H1 (cell line): ENCODE measurements around the gene KCTD17. TPM values are rescaled to one million over a fixed set of nuclear protein-coding genes. Genes with fewer than 3 reads are reported as not detected.

Experiments
- CTCF ChIA-PET: fragments of 300-600 bp; sonication (Branson Sonifier 250); formaldehyde crosslinking; loops from one replicate; lab custom pipeline; 2021; ENCODE audit not compliant: partially characterized antibody; lab: Charles Lee
- POLR2A ChIA-PET: fragments of 300-600 bp; sonication (Branson Sonifier 250); formaldehyde crosslinking; loops from one replicate; lab custom pipeline; 2021; ENCODE audit warnings: inconsistent platforms; ENCODE audit not compliant: partially characterized antibody; lab: Charles Lee
- DNase-seq, 2 experiments: peaks; one replicate each; pipeline versions ENCODE4 v3.0.0 to v3.0.0-alpha.2; 2010 to 2022; ENCODE audit warnings: low spot score in 2 of 2, low read depth in 1 of 2, mixed read lengths in 1 of 2
- FAIRE-seq: peaks from 2 replicates; lab custom pipeline; 2011; peaks lifted over from hg19 to GRCh38; lab: Jason Lieb, UNC
- H2AFZ ChIP-seq: 2 replicates; pipeline ENCODE4 v1.8.1; 2012; ENCODE audit warnings: low read length, inconsistent platforms
- H2AK5ac ChIP-seq: 2 replicates; pipeline ENCODE4 v1.6.1; 2013; ENCODE audit warnings: low read depth, low read length
- H2BK120ac ChIP-seq: replicated peaks from 2 replicates; pipeline ENCODE3; 2013; ENCODE audit warnings: low read depth, low read length, inconsistent platforms
- H2BK12ac ChIP-seq: 2 replicates; pipeline ENCODE4 v1.6.1; 2013; ENCODE audit warnings: low read depth, low read length
- H2BK15ac ChIP-seq: 2 replicates; pipeline ENCODE4 v1.6.1; 2013; ENCODE audit warnings: low read length
- H2BK20ac ChIP-seq: 2 replicates; pipeline ENCODE4 v1.6.1; 2013; ENCODE audit warnings: low read length
- H2BK5ac ChIP-seq: 2 replicates; pipeline ENCODE4 v1.6.1; 2013; ENCODE audit warnings: low read depth, low read length
- H3K14ac ChIP-seq: 2 replicates; pipeline ENCODE4 v1.6.1; 2013; ENCODE audit warnings: inconsistent platforms; ENCODE audit not compliant: insufficient read length
- H3K18ac ChIP-seq: 2 replicates; pipeline ENCODE4 v1.6.1; 2013; ENCODE audit warnings: low read length; ENCODE audit errors: extremely low read depth
- H3K23ac ChIP-seq: 2 replicates; pipeline ENCODE4 v1.6.1; 2013; ENCODE audit warnings: inconsistent platforms; ENCODE audit not compliant: insufficient read length
- H3K23me2 ChIP-seq: 2 replicates; pipeline ENCODE4 v1.6.1; 2013; ENCODE audit warnings: low read depth, low read length
- H3K27ac ChIP-seq: 2 replicates; pipeline ENCODE4 v1.6.1; 2011; ENCODE audit warnings: low read depth, low read length, inconsistent platforms
- H3K27me3 ChIP-seq, 4 experiments: replicated peaks in 1 of 4; 1 replicate in 1 of 4; 2 replicates in 3 of 4; pipeline versions ENCODE4 v1.6.1 to v1.8.1; 2011 to 2013; ENCODE audit warnings: low read length in 3 of 4, mild to moderate bottlenecking in 3 of 4, inconsistent platforms in 2 of 4, mixed read lengths in 2 of 4, moderate library complexity in 1 of 4; ENCODE audit not compliant: control insufficient read depth in 3 of 4, insufficient read depth in 3 of 4; ENCODE audit errors: extremely low read depth in 1 of 4
- H3K36me3 ChIP-seq, 4 experiments: 2 replicates each; pipeline versions ENCODE4 v1.6.1 to v1.8.1; 2011 to 2013; ENCODE audit warnings: mild to moderate bottlenecking in 4 of 4, low read length in 3 of 4, moderate library complexity in 2 of 4, control low read depth in 1 of 4, inconsistent platforms in 1 of 4; ENCODE audit not compliant: insufficient read depth in 4 of 4, control insufficient read depth in 2 of 4
- H3K4ac ChIP-seq: replicated peaks from 2 replicates; pipeline ENCODE3; 2013; ENCODE audit warnings: low read length, low read depth, mixed read lengths, inconsistent platforms; ENCODE audit not compliant: insufficient read length
- H3K4me1 ChIP-seq, 4 experiments: replicated peaks in 1 of 4; 1 replicate in 1 of 4; 2 replicates in 3 of 4; pipeline versions ENCODE4 v1.6.1 to v1.8.1; 2011 to 2013; ENCODE audit warnings: low read length in 3 of 4, inconsistent platforms in 2 of 4, mixed read lengths in 1 of 4; ENCODE audit not compliant: insufficient read depth in 4 of 4, control insufficient read depth in 3 of 4
- H3K4me2 ChIP-seq, 2 experiments: 2 replicates each; pipeline versions ENCODE4 v1.6.1 to v1.8.1; 2011 to 2013; ENCODE audit warnings: low read depth in 2 of 2, low read length in 2 of 2, control low read depth in 1 of 2, inconsistent platforms in 1 of 2, mild to moderate bottlenecking in 1 of 2; ENCODE audit not compliant: insufficient read depth in 1 of 2
- H3K4me3 ChIP-seq, 4 experiments: fragments of 200-600, 300-600 bp in 1 of 4; sonication (generic), shearing (Covaris generic), sonication (Bioruptor Twin) in 1 of 4; 2 replicates each; pipeline versions ENCODE4 v1.5.1 to v1.8.1; 2011 to 2016; ENCODE audit warnings: low read length in 4 of 4, low read depth in 3 of 4, control low read depth in 2 of 4, inconsistent platforms in 2 of 4, mild to moderate bottlenecking in 2 of 4, mixed read lengths in 1 of 4, moderate library complexity in 1 of 4; ENCODE audit not compliant: insufficient read depth in 2 of 4; ENCODE audit errors: extremely low read depth in 1 of 4
- H3K56ac ChIP-seq: replicated peaks from 2 replicates; pipeline ENCODE3; 2013; ENCODE audit warnings: low read depth, mild to moderate bottlenecking, mixed read lengths, low read length, inconsistent platforms; ENCODE audit not compliant: insufficient read length
- H3K79me1 ChIP-seq: 2 replicates; pipeline ENCODE4 v1.6.1; 2013; ENCODE audit warnings: low read depth, low read length, control low read depth
- H3K79me2 ChIP-seq, 2 experiments: 2 replicates each; pipeline versions ENCODE4 v1.6.1 to v1.8.1; 2012 to 2013; ENCODE audit warnings: low read length in 2 of 2, mild to moderate bottlenecking in 2 of 2, inconsistent platforms in 1 of 2; ENCODE audit not compliant: insufficient read depth in 2 of 2, control insufficient read depth in 1 of 2
- H3K9ac ChIP-seq, 4 experiments: replicated peaks in 1 of 4; 1 replicate in 1 of 4; 2 replicates in 3 of 4; pipeline versions ENCODE4 v1.6.1 to v1.8.1; 2011 to 2013; ENCODE audit warnings: low read depth in 3 of 4, low read length in 3 of 4, control low read depth in 2 of 4, mild to moderate bottlenecking in 2 of 4, moderate library complexity in 2 of 4, inconsistent platforms in 1 of 4; ENCODE audit errors: extremely low read depth in 1 of 4
- H3K9me3 ChIP-seq, 2 experiments: 2 replicates each; pipeline versions ENCODE4 v1.6.1 to v1.8.1; 2012 to 2013; ENCODE audit warnings: mild to moderate bottlenecking in 2 of 2, moderate library complexity in 2 of 2, control low read depth in 1 of 2, inconsistent platforms in 1 of 2, low read depth in 1 of 2, low read length in 1 of 2, mixed read lengths in 1 of 2; ENCODE audit not compliant: insufficient read depth in 2 of 2
- H4K20me1 ChIP-seq, 2 experiments: replicated peaks in 1 of 2; 2 replicates each; pipeline versions ENCODE3 to v1.8.1; 2011 to 2013; ENCODE audit warnings: inconsistent platforms in 2 of 2, low read length in 2 of 2, mild to moderate bottlenecking in 1 of 2; ENCODE audit not compliant: insufficient read depth in 2 of 2, control insufficient read depth in 1 of 2
- H4K5ac ChIP-seq: 2 replicates; pipeline ENCODE4 v1.6.1; 2013; ENCODE audit warnings: low read length, low read depth, mixed read lengths, inconsistent platforms; ENCODE audit not compliant: insufficient read length
- H4K8ac ChIP-seq: 2 replicates; pipeline ENCODE4 v1.8.0; 2013; ENCODE audit warnings: mild to moderate bottlenecking, moderate library complexity, low read length, inconsistent platforms; ENCODE audit not compliant: insufficient read depth; ENCODE audit errors: extremely low read depth
- H4K91ac ChIP-seq: replicated peaks from 2 replicates; pipeline ENCODE3; 2013; ENCODE audit warnings: low read length, mixed read lengths, inconsistent platforms; ENCODE audit not compliant: insufficient read length
- BRCA1 ChIP-seq: IDR thresholded peaks from 2 replicates; pipeline ENCODE4 v1.6.1; 2012; ENCODE audit warnings: low read depth, low read length, improper control_type of control experiment
- CHD2 ChIP-seq: IDR thresholded peaks from 2 replicates; pipeline ENCODE4 v1.6.1; 2012; ENCODE audit warnings: low read length, improper control_type of control experiment
- CREB1 ChIP-seq: IDR thresholded peaks from 2 replicates; pipeline ENCODE4 v1.6.1; 2012; ENCODE audit warnings: inconsistent platforms
- EP300 ChIP-seq, 2 experiments: IDR thresholded peaks; 1 replicate in 1 of 2; 2 replicates in 1 of 2; pipeline ENCODE4 v1.6.1; 2011 to 2012; ENCODE audit warnings: low read depth in 2 of 2, low read length in 2 of 2, mild to moderate bottlenecking in 2 of 2, borderline replicate concordance in 1 of 2, inconsistent platforms in 1 of 2, moderate library complexity in 1 of 2
- GTF2F1 ChIP-seq: IDR thresholded peaks from 2 replicates; pipeline ENCODE4 v1.6.1; 2012; ENCODE audit warnings: low read depth, low read length, improper control_type of control experiment, borderline replicate concordance
- KDM1A ChIP-seq: fragments of 200-600, 300-600 bp; sonication (generic); IDR thresholded peaks from 2 replicates; pipeline ENCODE4 v1.7.1; 2016; ENCODE audit warnings: mild to moderate bottlenecking, low read length, borderline replicate concordance
- RFX5 ChIP-seq: IDR thresholded peaks from 2 replicates; pipeline ENCODE4 v1.6.1; 2011; ENCODE audit warnings: low read depth, low read length, improper control_type of control experiment, borderline replicate concordance
- RNF2 ChIP-seq: fragments of 200-900, 300-1000 bp; sonication (generic); IDR thresholded peaks from 2 replicates; pipeline ENCODE4 v1.7.1; 2016; ENCODE audit warnings: borderline replicate concordance, low read depth, mild to moderate bottlenecking, antibody characterized with exemption, low read length; ENCODE audit not compliant: poor library complexity, severe bottlenecking; ENCODE audit errors: missing control alignments
- SIX5 ChIP-seq: IDR thresholded peaks from 2 replicates; pipeline ENCODE4 v1.6.1; 2011; ENCODE audit warnings: mild to moderate bottlenecking, low read depth, low read length
- SP1 ChIP-seq: IDR thresholded peaks from 2 replicates; pipeline ENCODE4 v1.6.1; 2011; ENCODE audit warnings: low read depth, low read length
- TBP ChIP-seq: IDR thresholded peaks from 2 replicates; pipeline ENCODE4 v1.6.1; 2011; ENCODE audit warnings: low read depth, low read length, improper control_type of control experiment
- YY1 ChIP-seq: IDR thresholded peaks from 2 replicates; pipeline ENCODE4 v1.6.1; 2011; ENCODE audit warnings: low read depth, mild to moderate bottlenecking, low read length
- whole genome bisulfite sequencing, 2 experiments: shearing (Covaris generic) in 1 of 2; methylation state at CpG; one replicate each; pipeline versions ENCODE4 v1.1.6 to v1.1.7; 2013 to 2015; ENCODE audit warnings: low lambda C conversion rate in 2 of 2, mixed read lengths in 2 of 2, inconsistent platforms in 1 of 2, low coverage in 1 of 2, missing lambda C conversion rate in 1 of 2; ENCODE audit not compliant: insufficient replicate concordance in 2 of 2, insufficient coverage in 1 of 2, insufficient read length in 1 of 2; ENCODE audit errors: extremely low coverage in 1 of 2, missing lambda C conversion rate in 1 of 2; 5-methylcytosine and 5-hydroxymethylcytosine counted together
- polyA plus RNA-seq, 7 experiments: library from polyadenylated mRNA; depleted of rRNA in 3 of 7; stranded (reverse) in 5 of 7; unstranded in 2 of 7; fragments of >200 nt in 5 of 7; fragments of 200-250 nt in 2 of 7; gene quantifications; 1 replicate in 5 of 7; 2 replicates in 1 of 7; 4 replicates in 1 of 7; pipeline versions ENCODE4 v1.2.1 to v1.2.3, GENCODE V29; 2011 to 2013; ENCODE audit warnings: missing spikeins in 2 of 7, mixed read lengths in 2 of 7
- total RNA-seq: library from RNA; stranded (reverse); fragmentation: NEBNext Ultra II Directional; extraction: Animal tissue kit (Norgen Biotek cat#: 25700); gene quantifications from 2 replicates; pipeline ENCODE4 v1.2.1, GENCODE V29; 2021
- TF ChIP-seq, protein P1 (sequence below): IDR thresholded peaks from 2 replicates; pipeline ENCODE4 v1.6.1; 2012; ENCODE audit warnings: low read length, inconsistent platforms

KCTD17 gene
- total and polyA plus RNA-seq, 2 of the 8 experiments (the other 6 are each of a cell fraction or from before 2014, with no cell fraction given), result 39.4 to 44.0 TPM

DNA sequence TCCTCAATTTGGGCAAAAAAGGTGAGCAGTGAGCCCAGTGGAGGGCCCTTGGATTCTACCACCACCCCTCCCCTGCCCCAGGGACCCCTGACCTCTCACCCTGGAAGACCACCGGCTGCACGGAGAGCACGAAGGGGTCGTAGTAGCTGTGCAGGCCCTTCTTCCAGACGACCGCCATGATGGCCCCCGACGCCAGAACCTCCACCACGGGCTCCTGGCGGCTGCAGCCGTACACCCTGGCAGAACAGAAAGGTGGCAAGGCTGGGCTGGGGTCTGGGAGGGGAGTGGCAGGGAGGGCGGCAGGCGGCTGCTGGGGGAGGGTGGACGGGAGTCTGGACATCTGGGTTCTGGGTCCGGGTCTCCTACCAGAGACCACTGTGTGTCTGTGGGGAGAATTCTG is 34.6 kb downstream of the KCTD17 start:
- no peak overlapping the region for H2BK5ac ChIP-seq
- H3K4me1 ChIP-seq, result peaks cover 0 to 7% (median 0%) of the 10 kb centered on the region in 4 experiments; a peak in 1 of 7 replicates
- H3K18ac ChIP-seq, result no peak overlapping the region
- no peak overlapping the region for H2AK5ac ChIP-seq
- 77% methylated on average over 6 of the region's 15 CpGs; no CpG with 5 or more reads in 1 of the 2 experiments for WGBS, 2 experiments
- no peaks in the 10 kb centered on the region for H3K79me2 ChIP-seq
- H3K14ac ChIP-seq, result no peak overlapping the region
- POLR2A ChIA-PET, result no interaction called here
- H3K79me1 ChIP-seq, result no peaks in the 10 kb centered on the region
- no peak overlapping the region for H3K4me3 ChIP-seq
- H3K4me2 ChIP-seq, result no peak overlapping the region
- no peak overlapping the region for H3K9ac ChIP-seq
- DNase-seq, result no peak
- no peak overlapping the region for H2BK15ac ChIP-seq
- H3K27me3 ChIP-seq, result peaks cover 0 to 7% (median 1%) of the 10 kb centered on the region in 4 experiments; a peak in 3 of 7 replicates
- no peak for FAIRE-seq
- no peaks in the 10 kb centered on the region for H3K9me3 ChIP-seq
- H3K56ac ChIP-seq, result no peak overlapping the region
- no peak overlapping the region for H4K91ac ChIP-seq
- H2BK20ac ChIP-seq, result no peak overlapping the region
- no peak overlapping the region for H2BK12ac ChIP-seq
- H3K23me2 ChIP-seq, result no peaks in the 10 kb centered on the region; the same call in 1 of the 2 replicates
- H4K20me1 ChIP-seq, result no peaks in the 10 kb centered on the region
- no peak overlapping the region for H3K4ac ChIP-seq
- no peak overlapping the region for H3K27ac ChIP-seq
- H2BK120ac ChIP-seq, result no peak overlapping the region
- CTCF ChIA-PET, result interaction anchor here (0.7 to 4.8 kb wide), 7 partner anchors 7 to 232 kb away, joined by 3 to 24 read pairs (median 4); no protein-coding TSS in a partner anchor
- H4K5ac ChIP-seq, result no peak overlapping the region
- no peak overlapping the region for H4K8ac ChIP-seq
- H2AFZ ChIP-seq, result no peak overlapping the region
- no peaks in the 10 kb centered on the region for H3K36me3 ChIP-seq
- no peak overlapping the region for H3K23ac ChIP-seq
- TF ChIP-seq BRCA1 (no peak), EP300 (IDR thresholded peaks at IDR 0.05; ENCODE audit: borderline replicate concordance in 1 of 2, low read depth in 2 of 2, low read length in 2 of 2) (no peak), GTF2F1 (no peak), RFX5 (no peak), CHD2 (no peak), TBP (no peak), SIX5 (no peak), SP1 (no peak), KDM1A (no peak), CREB1 (no peak), YY1 (no peak), RNF2 (no peak)
- TF ChIP-seq, protein P1, sequence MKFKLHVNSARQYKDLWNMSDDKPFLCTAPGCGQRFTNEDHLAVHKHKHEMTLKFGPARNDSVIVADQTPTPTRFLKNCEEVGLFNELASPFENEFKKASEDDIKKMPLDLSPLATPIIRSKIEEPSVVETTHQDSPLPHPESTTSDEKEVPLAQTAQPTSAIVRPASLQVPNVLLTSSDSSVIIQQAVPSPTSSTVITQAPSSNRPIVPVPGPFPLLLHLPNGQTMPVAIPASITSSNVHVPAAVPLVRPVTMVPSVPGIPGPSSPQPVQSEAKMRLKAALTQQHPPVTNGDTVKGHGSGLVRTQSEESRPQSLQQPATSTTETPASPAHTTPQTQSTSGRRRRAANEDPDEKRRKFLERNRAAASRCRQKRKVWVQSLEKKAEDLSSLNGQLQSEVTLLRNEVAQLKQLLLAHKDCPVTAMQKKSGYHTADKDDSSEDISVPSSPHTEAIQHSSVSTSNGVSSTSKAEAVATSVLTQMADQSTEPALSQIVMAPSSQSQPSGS, result no peak
